Activated CD4-positive, alpha-beta T cell treated with anti-CD3 and anti-CD28 coated beads, Interleukin-2, amount 50 U/mL, for 1 hour (primary cell): ENCODE measurements around the gene MEP1A.
"Not testable (repeated sequence)": the region's sequence is repeated elsewhere in the genome, so short reads cannot be mapped to it uniquely, and the experiment has no call there.

ENCODE experiments used
- DNase-seq: peaks from one replicate; pipeline ENCODE4 v3.0.0-alpha.2; 2020

Gene MEP1A

DNA sequence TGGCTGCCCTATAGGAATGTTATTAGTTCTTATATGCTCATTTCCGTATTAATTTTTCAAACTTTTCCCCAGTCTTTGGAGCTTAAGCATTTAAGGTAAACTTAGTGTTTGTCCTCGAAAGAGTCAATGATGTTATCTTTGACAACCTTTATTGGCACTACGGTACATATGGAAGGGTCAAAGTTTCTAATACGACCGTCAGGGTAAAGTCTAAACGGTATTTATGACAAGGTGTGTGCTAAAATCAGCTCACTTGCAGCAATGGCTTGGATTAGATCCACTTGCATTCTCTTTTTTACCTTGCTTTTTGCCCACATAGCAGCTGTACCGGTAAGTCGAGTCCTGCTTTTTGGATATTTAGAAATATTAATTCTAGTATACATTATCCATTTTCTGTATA lies at the start of gene MEP1A:
MEP1A (plus strand) TSS at position 252 of the 400 bp plus-strand sequence; CDS start at position 262, 10 bp downstream.
- DNase-seq: no peak

- no peak for DNase-seq
Observed at GRCh38 chr6:46743425-46744158, 49.6 kb upstream of the MEP1A start.

DNA sequence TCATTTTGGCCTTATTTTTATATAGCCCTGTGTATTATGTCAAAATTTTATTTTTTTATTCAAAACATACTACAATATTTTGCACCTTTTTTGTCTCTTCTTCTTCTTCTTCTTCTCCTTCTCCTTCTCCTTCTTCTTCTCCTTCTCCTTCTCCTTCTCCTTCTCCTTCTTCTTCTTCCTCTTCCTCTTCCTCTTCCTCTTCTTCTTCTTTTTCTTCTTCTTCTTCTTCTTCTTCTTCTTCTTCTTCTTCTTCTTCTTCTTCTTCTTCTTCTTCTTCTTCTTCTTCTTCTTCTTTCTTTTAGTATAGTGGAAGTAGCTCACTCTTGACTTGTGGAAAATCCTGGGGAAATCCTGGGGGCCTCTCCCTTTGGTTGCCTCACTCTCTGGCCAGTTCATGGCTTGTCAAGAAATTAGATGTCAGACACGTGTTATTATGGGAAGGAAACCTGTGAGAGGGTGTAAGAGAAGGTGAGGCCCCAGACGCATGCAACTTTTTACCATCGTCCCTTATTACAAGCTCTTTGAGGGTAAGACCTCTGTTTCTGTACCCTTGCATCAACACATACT lies 48.9 kb upstream of the MEP1A start:
- not testable (repeated sequence) for DNase-seq

DNA sequence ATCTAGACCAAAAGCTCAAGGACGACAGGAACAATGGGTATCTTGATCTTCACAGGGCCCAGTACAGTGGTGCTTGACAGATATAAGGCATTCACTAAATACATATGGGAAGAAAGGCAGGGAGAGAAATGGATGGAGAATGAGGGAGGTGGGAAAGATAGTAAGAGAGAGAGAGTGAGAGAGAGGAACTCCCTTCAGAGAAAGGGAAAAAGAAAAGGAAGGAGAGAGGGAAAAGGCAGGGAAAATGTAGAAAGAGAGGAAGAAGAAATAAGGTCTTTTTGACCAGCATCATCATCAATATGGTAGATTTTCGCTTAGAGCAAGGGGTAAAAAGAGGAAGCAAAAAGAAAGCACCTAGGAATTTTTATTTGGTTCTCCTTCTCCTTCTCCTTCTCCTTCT lies 47.2 kb upstream of the MEP1A start:
- no peak for DNase-seq

GRCh38 chr6:46746696-46747095 lies 46.5 kb upstream of the MEP1A start, which contains the start of gene ANKRD66:
Gene ANKRD66, plus strand, starts transcription at chr6:46746933. Its CDS starts 5,016 bp downstream, at chr6:46751949.
- no peak for DNase-seq

- DNase-seq: no peak
Observed at GRCh38 chr6:46748940-46749503, 44.2 kb upstream of the MEP1A start.

- DNase-seq: no peak
Observed at GRCh38 chr6:46749731-46750130, 43.5 kb upstream of the MEP1A start.

GRCh38 chr6:46751658-46752057 lies 41.5 kb upstream of the MEP1A start:
- no peak for DNase-seq

- DNase-seq: no peak
Observed at GRCh38 chr6:46755865-46756264, 37.3 kb upstream of the MEP1A start.

GRCh38 chr6:46756469-46757213 lies 36.5 kb upstream of the MEP1A start:
- no peak for DNase-seq

DNA sequence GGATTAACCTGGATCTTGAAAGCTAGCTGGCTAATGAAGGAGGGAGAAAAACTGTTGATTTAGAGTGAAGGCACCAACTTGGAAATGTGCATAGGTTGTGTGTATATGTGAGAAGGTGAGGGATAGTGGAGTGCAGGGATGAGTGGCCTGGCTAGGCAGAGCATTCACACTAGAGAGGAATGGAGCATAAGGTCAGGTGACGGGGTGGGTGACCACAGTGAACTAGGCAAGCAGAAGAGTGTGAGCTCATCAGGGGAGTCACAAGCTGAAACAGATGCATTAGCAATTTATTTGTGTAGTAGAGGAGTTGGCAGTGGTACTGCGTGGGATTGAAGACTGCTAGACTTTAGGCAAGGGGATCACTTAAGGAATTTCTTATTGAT lies 36.0 kb upstream of the MEP1A start:
- no peak for DNase-seq

- DNase-seq: no peak
Observed at GRCh38 chr6:46758960-46759753, 34.0 kb upstream of the MEP1A start.

DNA sequence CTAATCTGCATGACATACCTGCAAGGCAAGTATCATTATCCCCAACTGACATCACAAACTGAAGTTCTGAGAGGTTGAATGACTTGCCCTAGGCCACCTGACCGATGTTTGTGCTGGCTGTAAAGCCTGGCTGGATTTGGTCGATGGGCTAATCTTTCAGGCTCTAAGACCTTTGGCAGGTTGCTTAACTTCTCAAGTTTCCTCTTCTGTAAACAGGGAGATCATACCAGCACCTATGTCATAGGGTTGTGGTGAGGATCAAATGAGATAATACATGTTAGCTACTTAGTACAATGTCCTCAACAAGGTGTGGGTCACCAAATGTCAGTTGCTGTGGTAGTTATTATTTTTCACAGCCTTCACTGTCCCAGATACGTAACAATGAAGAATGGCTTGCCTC lies 32.3 kb upstream of the MEP1A start:
- DNase-seq: no peak

DNA sequence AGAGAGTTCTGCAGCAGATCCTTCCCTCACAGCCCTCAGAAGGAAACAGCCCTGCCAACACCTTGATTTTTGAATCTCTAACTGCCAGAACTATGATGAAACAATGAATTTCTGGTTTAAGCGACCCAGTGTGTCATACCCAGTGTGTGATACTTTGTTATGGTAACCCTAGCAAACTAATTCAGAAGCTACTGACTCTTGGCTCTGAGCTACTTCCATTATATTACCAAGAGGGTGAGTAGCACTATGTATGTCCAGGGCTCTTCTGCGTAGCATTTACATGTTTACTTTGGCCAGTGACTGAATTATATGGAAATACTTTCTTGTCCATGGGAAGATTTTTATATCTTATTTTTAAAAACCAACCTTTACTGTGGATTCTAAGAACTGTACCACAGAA lies 29.7 kb upstream of the MEP1A start:
- no peak for DNase-seq

GRCh38 chr6:46764280-46764679 lies 28.9 kb upstream of the MEP1A start:
- not testable (repeated sequence) for DNase-seq

DNA sequence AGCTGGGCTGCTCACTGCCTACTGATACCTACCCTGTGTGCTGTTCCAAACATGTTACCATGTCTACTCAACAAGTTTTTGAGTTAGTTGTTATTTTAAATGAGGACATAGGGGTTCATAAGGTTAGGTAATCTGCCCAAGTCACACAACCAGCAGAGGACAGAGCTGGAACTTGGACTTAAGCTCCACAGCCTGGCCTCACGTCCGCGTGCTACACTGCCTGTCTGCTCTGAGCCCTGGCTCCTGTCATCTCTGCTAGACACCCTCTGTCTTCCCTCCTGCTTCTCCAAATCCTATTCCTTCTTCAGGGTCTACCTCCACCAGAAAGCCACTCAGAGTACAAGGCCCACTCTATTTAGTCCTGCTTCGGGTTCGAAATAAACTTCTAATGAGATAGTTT lies 28.2 kb upstream of the MEP1A start:
- no peak for DNase-seq

DNA sequence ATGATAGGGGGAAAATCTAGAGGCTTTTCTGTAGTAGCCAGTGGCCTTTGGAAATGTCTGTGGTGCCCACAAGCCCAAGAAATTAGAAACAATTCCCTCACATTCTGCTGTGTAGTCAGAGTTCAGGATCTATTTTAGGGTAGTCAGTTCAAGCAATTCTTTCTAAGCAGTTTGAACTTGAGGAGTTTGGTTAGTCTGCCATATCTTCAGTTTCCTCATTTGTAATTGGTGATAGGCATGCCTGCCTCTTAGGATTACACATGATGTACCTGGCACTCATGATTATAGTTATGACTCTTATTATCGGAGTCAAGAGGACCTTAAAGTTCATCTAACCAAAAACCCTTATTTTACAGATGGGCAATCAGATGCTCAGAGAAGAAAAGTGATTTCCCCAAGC lies 21.2 kb upstream of the MEP1A start:
- DNase-seq: no peak

- DNase-seq: no peak
Observed at GRCh38 chr6:46772762-46773161, 20.4 kb upstream of the MEP1A start.

GRCh38 chr6:46773201-46773855 lies 19.9 kb upstream of the MEP1A start:
- DNase-seq: no peak

DNA sequence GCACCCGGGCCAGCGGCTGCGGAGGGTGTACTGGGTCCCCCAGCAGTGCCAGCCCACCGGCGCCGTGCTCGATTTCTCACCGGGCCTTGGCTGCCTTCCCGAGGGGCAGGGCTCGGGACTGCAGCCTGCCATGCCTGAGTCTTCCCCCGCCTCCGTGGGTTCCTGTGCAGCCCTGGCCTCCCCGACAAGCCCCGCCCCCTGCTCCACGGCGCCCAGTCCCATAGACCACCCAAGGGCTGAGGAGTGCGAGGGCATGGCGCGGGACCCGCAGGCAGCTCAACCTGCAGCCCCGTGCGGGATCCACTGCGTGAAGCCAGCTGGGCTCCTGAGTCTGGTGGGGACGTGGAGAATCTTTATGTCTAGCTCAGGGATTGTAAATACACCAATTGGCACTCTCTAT lies 18.5 kb upstream of the MEP1A start:
- DNase-seq: not testable (repeated sequence)

DNA sequence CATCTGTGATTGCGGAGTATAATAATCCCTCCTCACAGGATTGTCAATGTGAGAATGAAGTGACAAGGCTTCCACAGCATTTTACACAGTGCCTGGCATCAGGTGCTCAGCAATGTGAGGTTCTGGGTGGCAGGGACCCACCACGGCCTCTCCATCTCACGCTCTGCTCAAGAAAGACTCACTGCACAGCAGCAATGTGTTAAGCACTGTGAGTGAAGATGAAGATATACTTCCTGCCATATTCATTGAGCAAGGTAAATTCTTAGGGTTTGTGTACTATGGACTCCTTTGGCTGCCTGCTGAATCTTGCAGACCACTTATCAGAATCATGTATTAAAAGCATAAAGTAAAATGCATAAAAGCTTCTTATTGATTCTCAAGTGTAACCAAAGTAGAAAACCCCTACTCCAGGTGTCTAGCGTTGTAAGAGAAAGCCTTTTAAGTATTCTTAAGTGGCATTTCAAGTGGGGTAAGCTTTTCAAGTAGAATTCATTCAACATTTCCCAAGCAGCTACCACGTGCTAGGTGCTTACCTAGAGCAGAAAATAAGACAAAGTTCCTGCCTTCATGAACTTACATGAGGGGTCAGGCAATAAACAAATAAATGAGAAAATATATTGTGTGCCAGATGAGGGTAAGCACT lies 17.0 kb upstream of the MEP1A start:
- no peak for DNase-seq
